ENCODE data around the gene TUFM.
A peak's percentile ranks its signal among the peaks of the same experiment; 100 is the strongest.

The TUFM gene

DNA sequence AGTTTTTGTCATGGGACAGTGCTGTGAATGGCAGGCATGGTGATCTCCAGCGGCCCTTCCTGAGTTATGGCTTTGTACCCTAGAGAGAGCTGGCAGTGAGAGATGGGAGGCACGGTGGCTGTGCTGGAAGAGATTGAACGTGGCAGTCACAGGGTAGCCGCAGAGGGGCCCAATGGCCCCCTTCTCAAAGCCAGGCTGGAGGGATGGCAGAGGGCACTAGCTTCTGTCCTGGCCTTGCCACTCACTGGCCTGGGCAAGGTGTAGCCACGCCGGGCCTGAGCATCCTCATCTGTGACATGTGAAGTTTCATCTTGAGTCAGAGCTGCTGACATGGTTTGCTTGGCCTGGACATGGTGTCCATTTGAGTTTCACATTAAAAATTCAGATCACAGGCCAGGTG, 28.3 kb upstream of the TUFM start:
- Histone ChIP-seq H3K4me2 (ENCODE audit: low read depth, low read length, poor library complexity, severe bottlenecking) (no peak overlapping the region), H3K9ac (ENCODE audit: low read length) (no peak overlapping the region), H3K79me2 (ENCODE audit: insufficient read depth, low read length) (peaks cover 4% of the 10 kb centered on the region; the same call in 1 of the 2 replicates), H3K9me2 (replicated peaks; ENCODE audit: insufficient read depth, low read length) (no peaks in the 10 kb centered on the region), H3K36me3 (ENCODE audit: low read length) (no peaks in the 10 kb centered on the region), H3K4me3 (ENCODE audit: insufficient read depth, low read length, poor library complexity, severe bottlenecking) (no peak overlapping the region), H3K27ac (ENCODE audit: low read depth, low read length) (no peak overlapping the region), H3K27me3 (ENCODE audit: low read length) (no peaks in the 10 kb centered on the region), H3F3A (ENCODE audit: insufficient read depth) (no peaks in the 10 kb centered on the region), H2AFZ (ENCODE audit: low read depth, low read length, severe bottlenecking) (no peak overlapping the region), H3K9me3 (ENCODE audit: insufficient read depth, low read length) (no peaks in the 10 kb centered on the region), H4K20me1 (ENCODE audit: low read depth, low read length) (no peaks in the 10 kb centered on the region)
- no peak for TF ChIP-seq CTCF (IDR thresholded peaks at IDR 0.05; ENCODE audit: insufficient read depth, low read length, poor library complexity, severe bottlenecking)
- no peak for TF ChIP-seq EZH2phosphoT487 (conservative IDR thresholded peaks at IDR 0.05; ENCODE audit: low read length)

GRCh38 chr16:28873543-28874201, 27.5 kb upstream of the TUFM start:
- Histone ChIP-seq H3K9me2 (replicated peaks; ENCODE audit: insufficient read depth, low read length) (no peaks in the 10 kb centered on the region), H3K4me3 (ENCODE audit: insufficient read depth, low read length, poor library complexity, severe bottlenecking) (no peak overlapping the region), H3F3A (ENCODE audit: insufficient read depth) (no peaks in the 10 kb centered on the region), H3K9me3 (ENCODE audit: insufficient read depth, low read length) (no peaks in the 10 kb centered on the region), H3K9ac (ENCODE audit: low read length) (no peak overlapping the region), H3K36me3 (ENCODE audit: low read length) (no peaks in the 10 kb centered on the region), H4K20me1 (ENCODE audit: low read depth, low read length) (no peaks in the 10 kb centered on the region), H2AFZ (ENCODE audit: low read depth, low read length, severe bottlenecking) (no peak overlapping the region), H3K79me2 (ENCODE audit: insufficient read depth, low read length) (no peaks in the 10 kb centered on the region), H3K4me2 (ENCODE audit: low read depth, low read length, poor library complexity, severe bottlenecking) (no peak overlapping the region), H3K27me3 (ENCODE audit: low read length) (no peaks in the 10 kb centered on the region), H3K27ac (ENCODE audit: low read depth, low read length) (no peak overlapping the region)
- peak; percentile 77 for TF ChIP-seq CTCF (IDR thresholded peaks at IDR 0.05; ENCODE audit: insufficient read depth, low read length, poor library complexity, severe bottlenecking)
- no peak for TF ChIP-seq EZH2phosphoT487 (conservative IDR thresholded peaks at IDR 0.05; ENCODE audit: low read length)

- H3K4me2 ChIP-seq (ENCODE audit: low read depth, low read length, poor library complexity, severe bottlenecking), result no peak overlapping the region
- H3K9ac ChIP-seq (ENCODE audit: low read length), result no peak overlapping the region
- H2AFZ ChIP-seq (ENCODE audit: low read depth, low read length, severe bottlenecking), result no peak overlapping the region
- no peaks in the 10 kb centered on the region for H3K79me2 ChIP-seq (ENCODE audit: insufficient read depth, low read length)
- no peaks in the 10 kb centered on the region for H3K9me3 ChIP-seq (ENCODE audit: insufficient read depth, low read length)
- H4K20me1 ChIP-seq (ENCODE audit: low read depth, low read length), result no peaks in the 10 kb centered on the region
- no peaks in the 10 kb centered on the region for H3K9me2 ChIP-seq (replicated peaks; ENCODE audit: insufficient read depth, low read length)
- TF ChIP-seq CTCF (IDR thresholded peaks at IDR 0.05; ENCODE audit: insufficient read depth, low read length, poor library complexity, severe bottlenecking), result no peak
- no peak for TF ChIP-seq EZH2phosphoT487 (conservative IDR thresholded peaks at IDR 0.05; ENCODE audit: low read length)
- no peak overlapping the region for H3K4me3 ChIP-seq (ENCODE audit: insufficient read depth, low read length, poor library complexity, severe bottlenecking)
- no peak overlapping the region for H3K27ac ChIP-seq (ENCODE audit: low read depth, low read length)
- no peaks in the 10 kb centered on the region for H3F3A ChIP-seq (ENCODE audit: insufficient read depth)
- H3K36me3 ChIP-seq (ENCODE audit: low read length), result no peaks in the 10 kb centered on the region
- H3K27me3 ChIP-seq (ENCODE audit: low read length), result no peaks in the 10 kb centered on the region
Measured at GRCh38 chr16:28872952-28873351, 26.8 kb upstream of the TUFM start.
